ENCODE measurements around the gene CIAO2B.

DNA sequence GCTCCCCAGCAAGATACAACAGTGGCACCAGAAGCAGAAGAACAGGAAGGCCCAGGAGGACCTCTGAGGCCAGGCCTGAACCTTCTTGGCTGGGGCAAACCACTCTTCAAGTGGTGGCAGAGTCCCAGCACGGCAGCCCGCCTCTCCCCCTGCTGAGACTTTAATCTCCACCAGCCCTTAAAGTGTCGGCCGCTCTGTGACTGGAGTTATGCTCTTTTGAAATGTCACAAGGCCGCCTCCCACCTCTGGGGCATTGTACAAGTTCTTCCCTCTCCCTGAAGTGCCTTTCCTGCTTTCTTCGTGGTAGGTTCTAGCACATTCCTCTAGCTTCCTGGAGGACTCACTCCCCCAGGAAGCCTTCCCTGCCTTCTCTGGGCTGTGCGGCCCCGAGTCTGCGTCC lies 38.8 kb upstream of the CIAO2B start:
- TF ChIP-seq, protein P1, sequence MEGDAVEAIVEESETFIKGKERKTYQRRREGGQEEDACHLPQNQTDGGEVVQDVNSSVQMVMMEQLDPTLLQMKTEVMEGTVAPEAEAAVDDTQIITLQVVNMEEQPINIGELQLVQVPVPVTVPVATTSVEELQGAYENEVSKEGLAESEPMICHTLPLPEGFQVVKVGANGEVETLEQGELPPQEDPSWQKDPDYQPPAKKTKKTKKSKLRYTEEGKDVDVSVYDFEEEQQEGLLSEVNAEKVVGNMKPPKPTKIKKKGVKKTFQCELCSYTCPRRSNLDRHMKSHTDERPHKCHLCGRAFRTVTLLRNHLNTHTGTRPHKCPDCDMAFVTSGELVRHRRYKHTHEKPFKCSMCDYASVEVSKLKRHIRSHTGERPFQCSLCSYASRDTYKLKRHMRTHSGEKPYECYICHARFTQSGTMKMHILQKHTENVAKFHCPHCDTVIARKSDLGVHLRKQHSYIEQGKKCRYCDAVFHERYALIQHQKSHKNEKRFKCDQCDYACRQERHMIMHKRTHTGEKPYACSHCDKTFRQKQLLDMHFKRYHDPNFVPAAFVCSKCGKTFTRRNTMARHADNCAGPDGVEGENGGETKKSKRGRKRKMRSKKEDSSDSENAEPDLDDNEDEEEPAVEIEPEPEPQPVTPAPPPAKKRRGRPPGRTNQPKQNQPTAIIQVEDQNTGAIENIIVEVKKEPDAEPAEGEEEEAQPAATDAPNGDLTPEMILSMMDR (IDR thresholded peaks at IDR 0.05): no peak
- no peak for TF ChIP-seq POLR2AphosphoS5 (IDR thresholded peaks at IDR 0.05)

All from sigmoid colon (tissue), 4 donors.